Muscle of back (tissue), 10 donors: Measurements from ENCODE around the gene COL4A1. TPM values are rescaled to one million over a fixed set of nuclear protein-coding genes. Genes with fewer than 3 reads are reported as not detected.

Experiments used
- polyA plus RNA-seq, 10 donors: library from polyadenylated mRNA; unstranded; fragments of 120-200 nt; gene quantifications; one replicate each; pipeline ENCODE4 v1.2.1, GENCODE V29; 2013; ENCODE audit not compliant: insufficient read length in 10 of 10

COL4A1 gene
- polyA plus RNA-seq, 10 donors, result 614 to 866 (median 684) TPM

Other genes with a start within 250 kb of the COL4A1 start
- 100 to 1,000 TPM; 403 to 674 (median 464) TPM for gene COL4A2, start 127 bp upstream of the COL4A1 start, polyA plus RNA-seq